GM19438 (cell line): Measurements from ENCODE around the gene AIG1.

Experiments
- ATAC-seq: cut with Tn5 transposase; IDR thresholded peaks from one replicate; pipeline ENCODE4 v1.9.1; 2021; ENCODE audit warnings: low read depth; ENCODE audit not compliant: unreplicated experiment

AIG1 gene

DNA sequence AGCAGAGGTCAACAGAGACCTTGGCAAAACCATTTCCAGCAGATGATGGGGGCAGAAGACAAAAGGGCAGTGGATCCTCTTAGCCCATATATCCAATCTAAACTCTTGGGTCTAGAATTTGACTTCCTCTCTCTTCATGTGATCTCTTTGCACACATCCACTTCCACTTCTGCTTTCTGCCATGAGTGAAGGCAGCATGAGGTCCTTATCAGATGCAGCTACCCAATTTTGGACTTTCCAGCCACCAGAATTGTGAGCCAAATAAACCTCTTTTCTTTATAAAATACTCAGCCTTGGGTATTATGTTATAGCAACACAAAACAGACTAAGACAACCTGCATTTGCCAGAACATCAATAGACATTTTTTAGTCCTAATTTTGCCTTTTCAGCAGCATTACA, 198.3 kb downstream of the AIG1 start:
- ATAC-seq, result no peak

- ATAC-seq, result no peak
These were observed 200.2 kb downstream of the AIG1 start for GRCh38 chr6:143260857-143261256.

- ATAC-seq, result no peak
These were observed 201.3 kb downstream of the AIG1 start for GRCh38 chr6:143261899-143262436.

DNA sequence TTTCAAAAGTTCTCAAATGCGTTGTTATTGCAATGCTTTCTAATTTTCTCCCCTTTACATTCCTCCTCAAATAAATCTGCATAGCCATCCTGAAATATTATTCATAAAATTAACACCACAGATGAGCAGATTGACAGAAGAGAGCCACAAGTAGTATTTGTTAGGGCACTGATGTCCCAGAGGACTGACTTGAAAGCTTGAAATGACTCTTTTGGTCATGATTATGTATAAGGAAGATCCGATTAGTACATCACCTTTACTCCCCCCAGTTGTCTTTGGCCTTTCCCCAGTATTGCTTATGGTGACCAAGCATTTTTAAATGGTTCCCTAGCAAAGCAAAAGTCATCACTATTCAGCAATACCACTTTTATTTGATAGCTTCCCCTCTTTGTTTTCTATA, 202.2 kb downstream of the AIG1 start:
- no peak for ATAC-seq

DNA sequence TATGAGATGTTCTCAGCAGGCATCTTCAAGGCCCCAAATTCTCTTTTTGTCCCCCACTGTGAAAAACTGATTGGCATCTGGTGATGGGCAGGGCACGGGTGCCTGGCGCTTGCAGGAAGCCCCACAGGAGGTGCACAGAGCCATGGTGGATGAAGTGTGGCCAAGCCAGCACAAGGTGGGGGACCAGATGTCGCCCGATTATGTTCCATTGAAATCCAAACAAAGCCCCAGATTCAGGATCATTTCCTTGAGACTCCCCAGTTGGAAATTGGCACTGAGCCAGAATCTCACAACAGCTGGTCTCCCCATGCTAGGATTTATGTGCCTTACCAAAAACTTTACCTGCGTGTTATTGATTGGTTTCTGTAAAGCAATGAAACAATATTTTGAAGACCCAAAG, 203.7 kb downstream of the AIG1 start:
- ATAC-seq, result no peak

DNA sequence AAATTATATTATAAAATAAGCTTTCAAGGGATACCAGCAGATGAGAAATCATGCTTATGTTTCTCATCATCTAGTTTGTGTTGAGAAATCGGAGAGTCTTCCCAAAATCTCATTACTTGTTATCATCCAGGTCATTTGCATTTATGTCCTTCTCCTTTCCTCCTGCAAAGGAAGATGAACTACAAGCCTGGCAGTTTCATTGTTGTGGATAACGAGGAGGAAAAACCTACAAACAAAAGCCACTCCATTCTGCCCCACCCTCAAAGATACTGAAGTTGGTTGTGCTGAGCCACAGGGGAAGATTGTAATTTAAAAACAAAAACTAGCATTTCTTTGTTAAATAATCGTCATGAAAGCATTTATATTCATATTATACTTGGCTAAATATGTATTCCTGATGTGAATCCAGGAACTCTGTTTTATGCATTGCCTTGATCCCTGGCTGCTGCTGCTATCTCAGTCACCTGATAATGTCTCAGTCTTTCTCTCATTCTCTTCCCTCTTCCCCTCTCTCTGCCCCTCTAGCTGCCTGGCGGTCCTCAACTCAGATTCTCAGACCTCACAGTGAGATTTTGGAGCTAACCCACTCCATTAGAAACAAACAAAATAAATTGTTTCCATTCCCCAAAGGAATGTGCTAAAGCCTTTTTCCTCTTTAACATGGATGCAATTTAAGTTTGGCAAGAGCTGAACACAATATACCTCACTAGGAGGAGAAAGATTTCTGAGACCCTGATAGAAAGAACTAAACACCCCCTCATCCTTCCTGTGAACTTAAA, 204.5 kb downstream of the AIG1 start:
- ATAC-seq, result no peak

DNA sequence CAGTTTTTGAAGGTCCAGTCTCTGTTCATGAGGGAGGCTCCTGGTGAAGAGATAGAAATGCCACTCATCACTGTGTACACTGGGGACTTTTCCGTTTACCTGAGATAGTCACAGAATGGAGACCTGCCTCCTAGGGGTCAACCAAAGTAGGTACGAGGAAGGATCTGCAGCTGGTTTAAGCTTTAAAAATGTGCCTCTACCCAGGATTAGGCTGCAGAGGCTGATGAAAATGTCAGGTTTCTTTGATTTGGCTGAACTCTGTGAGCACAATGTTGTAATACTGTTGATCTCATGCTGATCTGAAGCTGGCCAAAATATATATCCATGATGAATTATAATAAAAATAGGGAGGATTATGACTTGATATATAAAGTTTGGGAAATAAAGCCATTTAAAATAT, 207.1 kb downstream of the AIG1 start:
- ATAC-seq, result no peak

DNA sequence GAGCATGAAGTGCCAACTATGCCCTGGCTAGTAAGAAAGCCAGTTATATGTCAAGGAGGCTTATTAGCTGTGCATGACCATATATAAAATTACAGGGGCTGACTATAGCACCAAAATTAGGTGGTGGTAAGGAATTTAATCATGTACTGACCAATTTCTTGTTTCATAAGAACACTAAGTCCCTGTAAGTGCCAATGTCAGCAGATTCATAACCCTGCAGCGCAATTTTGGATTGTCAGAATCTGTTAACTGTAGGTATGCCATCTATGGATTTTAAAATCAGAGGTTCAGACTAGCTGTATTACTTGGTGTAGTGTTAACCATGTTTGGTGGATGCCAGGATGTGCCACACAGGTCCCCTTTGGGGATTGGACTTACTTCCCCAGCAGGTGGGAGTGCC, 207.8 kb downstream of the AIG1 start:
- ATAC-seq, result no peak

DNA sequence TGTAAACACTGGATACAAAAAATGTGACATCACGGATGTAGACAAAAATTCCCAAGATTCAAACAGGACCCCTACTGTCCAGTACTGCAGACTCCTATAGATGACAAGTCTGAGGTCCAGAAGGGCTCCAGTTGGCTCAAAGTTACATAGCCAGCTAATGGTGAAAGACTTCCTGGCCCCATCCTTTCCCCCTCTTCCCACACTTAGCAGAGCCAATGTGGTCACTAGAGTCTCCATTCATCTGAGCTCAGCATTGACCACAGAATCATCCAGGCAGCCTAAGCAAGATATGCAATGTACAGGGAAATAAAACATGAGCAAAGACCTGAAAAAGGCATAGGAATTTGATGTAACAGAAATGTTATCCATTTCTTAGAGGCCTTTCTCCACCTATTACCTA, 209.3 kb downstream of the AIG1 start:
- no peak for ATAC-seq

DNA sequence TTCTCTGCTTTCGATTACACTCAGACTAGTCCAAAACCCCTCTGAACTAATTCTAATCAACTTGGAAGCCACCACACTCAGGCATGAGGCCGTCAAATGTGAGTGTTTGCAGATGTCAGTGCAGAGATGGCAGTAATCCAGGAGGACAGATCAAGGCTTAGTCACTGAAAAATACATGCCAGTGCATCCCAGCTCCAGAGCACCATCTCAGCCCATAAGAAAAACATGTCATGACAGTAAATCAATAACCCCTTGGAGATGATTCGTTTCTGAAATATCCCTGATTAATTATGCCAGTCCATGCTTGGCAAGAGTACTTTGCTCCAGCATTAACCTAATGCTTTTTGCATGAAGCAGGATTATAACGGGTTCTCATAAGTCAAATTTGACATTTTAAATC, 210.3 kb downstream of the AIG1 start:
- no peak for ATAC-seq

- peak; percentile 96 for ATAC-seq
These were observed 215.7 kb downstream of the AIG1 start for GRCh38 chr6:143276436-143276835.

DNA sequence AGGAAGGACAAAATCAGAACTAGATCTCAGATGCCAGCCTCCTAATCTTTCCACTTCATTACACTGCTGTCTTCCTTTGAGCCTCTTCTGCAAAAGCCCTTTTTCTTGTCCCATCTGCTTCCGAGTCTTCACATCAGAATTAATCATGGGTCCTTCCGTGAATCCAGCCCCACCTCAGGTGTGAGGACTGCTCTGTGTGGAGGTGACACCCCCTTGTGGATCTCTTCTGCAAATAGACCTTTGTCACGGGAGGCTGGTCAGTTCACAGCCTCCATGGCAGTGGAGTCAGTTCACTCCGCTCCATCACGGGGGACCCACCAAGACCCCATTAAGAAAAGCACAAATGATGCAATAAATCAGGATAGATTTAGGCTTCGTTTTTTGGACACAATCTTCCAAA, 218.7 kb downstream of the AIG1 start:
- no peak for ATAC-seq

DNA sequence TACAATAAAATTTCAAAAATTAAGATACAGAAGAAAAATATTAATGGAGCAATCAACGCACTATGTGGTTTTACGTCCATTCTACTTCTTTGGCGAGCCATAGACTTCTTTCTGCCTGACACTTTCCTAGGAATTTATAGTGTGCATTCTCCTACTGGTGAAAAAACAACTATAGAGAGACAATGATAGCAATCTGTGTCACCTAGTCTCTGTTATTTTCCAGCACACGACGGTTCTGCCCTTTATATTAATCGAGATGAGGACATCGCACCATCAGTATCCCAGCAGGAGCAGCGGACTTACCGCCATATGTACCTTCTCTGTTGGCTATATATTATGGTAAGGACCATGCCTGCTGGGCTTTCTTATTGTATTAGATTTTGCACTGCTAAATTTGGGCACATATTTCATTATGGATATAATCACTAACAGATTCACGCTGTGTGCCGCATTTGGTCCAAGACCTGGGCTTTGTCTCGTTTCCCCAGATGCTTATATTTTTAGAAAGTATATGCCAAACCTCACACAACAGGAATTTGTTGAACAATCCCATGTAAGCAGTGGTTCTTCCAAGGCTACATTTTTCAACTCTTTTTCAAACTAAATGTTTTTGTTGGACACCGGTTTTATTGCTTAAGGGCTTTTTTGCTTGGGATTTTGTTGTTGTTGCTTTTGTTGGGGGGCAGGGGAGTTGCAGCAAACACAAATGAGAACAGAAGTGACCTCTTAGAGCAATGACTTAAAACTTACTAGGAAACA, 223.4 kb downstream of the AIG1 start:
- no peak for ATAC-seq

DNA sequence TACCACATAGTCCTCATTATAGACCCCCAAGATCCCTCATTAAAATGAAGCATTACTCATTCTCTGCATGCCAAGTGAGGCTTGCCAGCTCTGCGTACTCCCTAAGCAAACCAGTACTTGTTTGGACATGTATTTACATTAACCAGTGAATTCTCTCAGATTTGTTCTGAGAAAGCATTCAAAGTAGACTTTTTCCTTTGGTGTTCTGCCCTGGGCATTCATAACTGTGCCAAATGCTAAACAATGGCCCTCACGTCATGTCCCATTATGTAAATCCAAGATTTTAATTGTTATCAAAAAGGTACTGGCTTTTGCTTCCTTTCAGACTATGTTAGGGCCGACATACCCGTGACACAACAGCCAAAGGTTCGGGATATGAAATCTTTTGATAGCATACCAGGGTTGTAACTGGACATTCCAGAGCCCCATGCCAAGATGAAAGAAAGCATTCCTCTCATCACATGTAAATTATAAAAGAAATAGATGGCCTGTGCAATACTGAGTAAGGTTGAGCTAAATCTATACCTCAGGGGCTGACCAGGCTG, 225.6 kb downstream of the AIG1 start:
- ATAC-seq, result no peak

- ATAC-seq, result no peak
These were observed 228.2 kb downstream of the AIG1 start for GRCh38 chr6:143288923-143289322.

- no peak for ATAC-seq
These were observed 229.5 kb downstream of the AIG1 start for GRCh38 chr6:143290206-143290605.

DNA sequence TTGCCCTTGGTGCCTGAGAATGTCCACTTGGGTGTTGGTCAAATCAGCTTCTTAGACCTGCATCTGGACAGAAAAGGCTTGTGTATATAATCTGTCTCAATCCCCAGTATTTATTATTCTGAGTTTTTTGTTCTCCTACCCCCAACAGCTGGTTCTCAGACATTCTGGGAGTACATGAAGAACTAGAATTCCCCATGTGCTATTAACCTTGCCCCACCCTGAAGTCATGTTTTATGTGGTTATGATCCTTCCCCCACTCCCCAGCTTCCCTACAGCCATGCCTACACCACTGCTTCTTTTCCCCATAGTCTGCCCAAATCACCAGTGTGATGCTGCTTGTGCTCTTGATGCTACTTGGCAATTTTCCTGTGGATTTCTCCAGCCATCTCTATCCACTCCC, 232.8 kb downstream of the AIG1 start:
- ATAC-seq, result no peak

DNA sequence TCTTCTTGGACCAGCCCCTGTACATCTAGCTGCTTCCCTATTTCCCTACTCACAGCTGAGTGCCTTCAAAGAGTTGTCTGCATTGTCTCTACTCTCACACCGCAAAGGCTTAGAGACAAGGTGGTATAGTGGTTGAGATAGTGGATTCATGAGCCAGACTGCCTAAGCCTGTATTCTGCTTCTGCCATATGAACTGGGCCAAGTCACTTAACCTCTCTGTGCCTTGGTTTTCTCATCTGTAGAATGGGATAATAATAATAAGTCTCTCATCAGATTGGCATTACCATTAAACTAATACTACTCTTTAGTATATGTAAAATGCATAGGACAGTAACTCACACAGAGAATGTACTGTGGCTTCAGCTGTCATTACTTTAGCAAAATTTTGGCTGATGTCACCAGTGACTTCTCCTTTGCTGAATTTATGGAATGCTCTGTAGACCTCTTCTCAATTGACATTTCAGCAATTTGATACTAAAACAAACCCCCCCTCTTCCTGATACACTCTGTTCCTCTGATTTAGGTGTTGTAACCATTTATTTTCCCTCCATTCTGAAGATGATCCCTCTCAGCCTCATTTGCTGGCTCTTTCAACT, 233.7 kb downstream of the AIG1 start:
- no peak for ATAC-seq

DNA sequence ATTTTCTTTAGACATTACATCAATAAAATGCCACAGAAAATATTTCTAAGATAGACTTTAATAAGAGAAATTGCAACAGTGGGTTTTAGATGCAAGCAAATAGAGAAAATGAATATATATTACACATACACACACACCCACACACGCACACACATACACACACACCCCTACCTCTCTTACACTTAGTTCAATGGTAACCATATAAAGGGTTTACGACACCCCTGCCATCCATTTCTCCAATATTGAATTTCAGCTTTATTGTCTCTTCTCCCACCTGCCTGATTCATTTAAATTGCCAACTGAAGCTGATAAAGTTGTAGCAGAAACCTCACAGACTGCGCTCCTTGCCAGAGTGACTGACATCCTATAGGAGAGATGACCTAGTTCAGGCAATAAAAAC, 235.2 kb downstream of the AIG1 start:
- ATAC-seq, result no peak

DNA sequence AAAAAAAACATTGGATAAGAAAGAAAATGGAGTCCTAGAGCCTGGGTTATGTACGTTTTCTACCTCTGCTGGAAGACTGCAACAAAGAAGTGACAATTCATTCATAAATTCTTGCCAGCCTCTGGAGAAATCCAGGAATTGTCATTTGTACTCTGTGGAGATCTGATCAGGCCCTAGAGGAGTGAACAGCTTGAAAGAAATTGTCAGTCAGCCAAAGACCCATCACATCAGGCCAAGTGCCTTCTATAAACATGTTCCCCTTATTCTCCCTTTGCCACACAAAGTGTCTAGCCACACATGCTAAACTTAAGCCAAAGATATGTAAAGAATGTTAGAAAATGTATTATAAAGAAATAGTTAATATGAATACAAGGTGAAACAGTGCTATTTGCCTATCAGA, 237.4 kb downstream of the AIG1 start:
- ATAC-seq, result no peak
